Cardiac muscle cell (in vitro differentiated cells and primary cell): Measurements from ENCODE around the gene LYRM7. TPM values are rescaled to one million over a fixed set of nuclear protein-coding genes. Genes with fewer than 3 reads are reported as not detected.

ENCODE experiments used
- DNase-seq, 2 donors: peaks; one replicate each; pipeline versions ENCODE4 v3.0.0 to v3.0.0-alpha.2; 2010 to 2017; ENCODE audit warnings: low read depth in 1 of 2, low spot score in 1 of 2
- H3K27ac ChIP-seq: fragments of 200-600 bp; sonication (generic); 2 replicates; pipeline ENCODE4 v1.5.1; 2016
- H3K27me3 ChIP-seq: fragments of 200-600 bp; sonication (generic); 2 replicates; pipeline ENCODE4 v1.6.0; 2016; ENCODE audit warnings: control low read depth
- H3K36me3 ChIP-seq: fragments of 200-600 bp; sonication (generic); 2 replicates; pipeline ENCODE4 v1.5.1; 2016; ENCODE audit warnings: control low read depth
- H3K4me1 ChIP-seq: fragments of 200-600 bp; sonication (generic); 2 replicates; pipeline ENCODE4 v1.8.1; 2017; ENCODE audit warnings: low read depth, mild to moderate bottlenecking, mixed run types
- H3K4me3 ChIP-seq: fragments of 200-600 bp; sonication (generic); 2 replicates; pipeline ENCODE4 v1.5.1; 2016; ENCODE audit warnings: mild to moderate bottlenecking
- H3K9me3 ChIP-seq: fragments of 200-600 bp; sonication (generic); 2 replicates; pipeline ENCODE4 v1.5.1; 2017; ENCODE audit warnings: low read depth, mild to moderate bottlenecking, control low read depth
- polyA plus RNA-seq: library from polyadenylated mRNA; unstranded; fragments of >200 nt; fragmentation: Nextera tagmentation; extraction: Ambion mirVana; gene quantifications from 2 replicates; pipeline ENCODE4 v1.2.1, GENCODE V29; 2016
- total RNA-seq: library from RNA; depleted of rRNA; stranded (reverse); fragments of >200 nt; gene quantifications from 2 replicates; pipeline ENCODE4 v1.2.3, GENCODE V29; 2016
- TF ChIP-seq, protein P1 (sequence below): IDR thresholded peaks from 2 replicates; pipeline ENCODE4 v1.5.1; 2012; ENCODE audit warnings: low read depth, mild to moderate bottlenecking, low read length

The LYRM7 gene
- total and polyA plus RNA-seq, 2 experiments from 2014 or later: 7.1 to 25.5 TPM

- no peak for DNase-seq
- no peak overlapping the region for H3K4me3 ChIP-seq
- no peaks in the 10 kb centered on the region for H3K36me3 ChIP-seq
- no peaks in the 10 kb centered on the region for H3K4me1 ChIP-seq
- TF ChIP-seq, protein P1, sequence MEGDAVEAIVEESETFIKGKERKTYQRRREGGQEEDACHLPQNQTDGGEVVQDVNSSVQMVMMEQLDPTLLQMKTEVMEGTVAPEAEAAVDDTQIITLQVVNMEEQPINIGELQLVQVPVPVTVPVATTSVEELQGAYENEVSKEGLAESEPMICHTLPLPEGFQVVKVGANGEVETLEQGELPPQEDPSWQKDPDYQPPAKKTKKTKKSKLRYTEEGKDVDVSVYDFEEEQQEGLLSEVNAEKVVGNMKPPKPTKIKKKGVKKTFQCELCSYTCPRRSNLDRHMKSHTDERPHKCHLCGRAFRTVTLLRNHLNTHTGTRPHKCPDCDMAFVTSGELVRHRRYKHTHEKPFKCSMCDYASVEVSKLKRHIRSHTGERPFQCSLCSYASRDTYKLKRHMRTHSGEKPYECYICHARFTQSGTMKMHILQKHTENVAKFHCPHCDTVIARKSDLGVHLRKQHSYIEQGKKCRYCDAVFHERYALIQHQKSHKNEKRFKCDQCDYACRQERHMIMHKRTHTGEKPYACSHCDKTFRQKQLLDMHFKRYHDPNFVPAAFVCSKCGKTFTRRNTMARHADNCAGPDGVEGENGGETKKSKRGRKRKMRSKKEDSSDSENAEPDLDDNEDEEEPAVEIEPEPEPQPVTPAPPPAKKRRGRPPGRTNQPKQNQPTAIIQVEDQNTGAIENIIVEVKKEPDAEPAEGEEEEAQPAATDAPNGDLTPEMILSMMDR: no peak
- no peaks in the 10 kb centered on the region for H3K27me3 ChIP-seq
- H3K27ac ChIP-seq: no peak overlapping the region
- no peaks in the 10 kb centered on the region for H3K9me3 ChIP-seq
These were observed 58.9 kb downstream of the LYRM7 start for GRCh38 chr5:131229623-131230022.

DNA sequence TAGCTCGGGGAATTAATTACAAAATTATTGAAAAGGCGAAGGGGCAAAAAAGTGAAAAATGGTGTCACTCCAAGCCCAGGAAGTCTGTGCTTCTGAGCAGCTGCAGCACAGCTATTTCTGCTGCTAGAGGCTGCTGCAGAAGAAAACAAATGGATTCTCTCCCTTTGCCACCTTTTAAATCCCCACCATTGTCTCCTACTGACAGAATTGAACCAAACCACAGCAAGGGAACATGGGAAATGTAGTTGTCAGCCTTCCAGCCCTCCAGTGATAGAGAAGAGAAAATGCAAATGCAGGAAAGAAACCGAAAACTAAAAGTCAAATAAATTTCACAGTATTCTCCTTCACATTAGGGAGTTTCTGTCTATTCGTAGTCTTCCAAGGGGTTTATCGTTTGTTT, 59.7 kb downstream of the LYRM7 start:
- Histone ChIP-seq H3K4me3 (no peak overlapping the region), H3K9me3 (no peaks in the 10 kb centered on the region), H3K36me3 (no peaks in the 10 kb centered on the region), H3K27me3 (no peaks in the 10 kb centered on the region), H3K4me1 (no peaks in the 10 kb centered on the region), H3K27ac (no peak overlapping the region)
- DNase-seq: no peak
- TF ChIP-seq, protein P1: no peak

- DNase-seq: no peak
- H3K4me3 ChIP-seq: no peak overlapping the region
- no peaks in the 10 kb centered on the region for H3K27me3 ChIP-seq
- no peaks in the 10 kb centered on the region for H3K9me3 ChIP-seq
- H3K4me1 ChIP-seq: no peaks in the 10 kb centered on the region
- TF ChIP-seq, protein P1: no peak
- no peak overlapping the region for H3K27ac ChIP-seq
- H3K36me3 ChIP-seq: no peaks in the 10 kb centered on the region
These were observed 68.9 kb downstream of the LYRM7 start for GRCh38 chr5:131239686-131240085.

GRCh38 chr5:131242728-131243255, 72.0 kb downstream of the LYRM7 start:
- TF ChIP-seq, protein P1: no peak
- Histone ChIP-seq H3K27me3 (no peaks in the 10 kb centered on the region), H3K4me1 (no peaks in the 10 kb centered on the region), H3K4me3 (no peak overlapping the region), H3K27ac (no peak overlapping the region), H3K9me3 (no peaks in the 10 kb centered on the region), H3K36me3 (no peaks in the 10 kb centered on the region)
- peak in 1 of 2 donors; percentile 52 for DNase-seq

DNA sequence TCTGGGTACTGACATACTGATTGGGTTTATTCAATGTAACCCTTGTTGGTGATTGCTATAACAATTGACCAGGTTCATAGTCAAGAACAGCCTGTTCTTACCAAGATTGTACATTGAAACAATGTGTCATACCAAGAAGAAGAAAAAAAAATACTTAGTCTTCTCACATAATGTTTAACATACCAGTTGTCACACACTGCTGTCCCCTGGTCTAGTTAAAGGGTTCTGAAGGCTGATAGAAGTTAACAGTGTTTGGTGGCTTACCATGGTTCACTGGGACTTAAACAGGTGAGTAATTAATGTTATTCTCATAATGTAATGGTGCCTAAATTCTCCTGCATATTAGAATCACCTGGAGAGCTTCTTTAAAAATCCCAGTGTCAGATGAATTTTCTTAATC, 74.6 kb downstream of the LYRM7 start:
- DNase-seq: no peak
- Histone ChIP-seq H3K27ac (no peak overlapping the region), H3K4me3 (no peak overlapping the region), H3K36me3 (no peaks in the 10 kb centered on the region), H3K4me1 (no peaks in the 10 kb centered on the region), H3K9me3 (no peaks in the 10 kb centered on the region), H3K27me3 (no peaks in the 10 kb centered on the region)
- TF ChIP-seq, protein P1: no peak

GRCh38 chr5:131245948-131246347, 75.2 kb downstream of the LYRM7 start:
- DNase-seq: no peak
- Histone ChIP-seq H3K4me3 (no peak overlapping the region), H3K27me3 (no peaks in the 10 kb centered on the region), H3K27ac (no peak overlapping the region), H3K4me1 (no peaks in the 10 kb centered on the region), H3K36me3 (no peaks in the 10 kb centered on the region), H3K9me3 (no peaks in the 10 kb centered on the region)
- TF ChIP-seq, protein P1: no peak
